GM12872 (cell line): ENCODE measurements around the gene NUDT21.
A peak's percentile ranks its signal among the peaks of the same experiment; 100 is the strongest.

ENCODE experiments used
- CTCF ChIP-seq: IDR thresholded peaks from 3 replicates; pipeline ENCODE4 v1.5.1; 2011; ENCODE audit warnings: low read depth, mild to moderate bottlenecking, low read length, moderate library complexity; ENCODE audit not compliant: insufficient read depth

The NUDT21 gene

GRCh38 chr16:56413381-56413780 lies 37.8 kb downstream of the NUDT21 start:
- no peak for TF ChIP-seq CTCF

GRCh38 chr16:56411624-56412023 lies 39.5 kb downstream of the NUDT21 start:
- no peak for TF ChIP-seq CTCF

GRCh38 chr16:56411123-56411522 lies 40.0 kb downstream of the NUDT21 start:
- TF ChIP-seq CTCF = no peak

- no peak for TF ChIP-seq CTCF
Measured at GRCh38 chr16:56409195-56409594, 41.9 kb downstream of the NUDT21 start.

- TF ChIP-seq CTCF = no peak
Measured at GRCh38 chr16:56408379-56409098, 42.6 kb downstream of the NUDT21 start.

GRCh38 chr16:56405977-56406672 lies 45.0 kb downstream of the NUDT21 start:
- no peak for TF ChIP-seq CTCF

- TF ChIP-seq CTCF = peak; percentile 64
Measured at GRCh38 chr16:56401482-56401881, 49.6 kb downstream of the NUDT21 start.
